Neural progenitor cell (in vitro differentiated cells): Measurements from ENCODE around the gene SH3PXD2B.

Experiments used
- CTCF ChIP-seq: fragments of 200-600 bp; sonication (generic); IDR thresholded peaks from 2 replicates; pipeline ENCODE4 v1.5.1; 2017; ENCODE audit warnings: antibody characterized with exemption, mild to moderate bottlenecking
- EZH2 ChIP-seq: fragments of 200-600 bp; sonication (generic); IDR thresholded peaks from 2 replicates; pipeline ENCODE4 v1.6.1; 2017; ENCODE audit warnings: antibody characterized with exemption, mild to moderate bottlenecking, moderate library complexity
- EZH2phosphoT487 ChIP-seq: fragments of 200-600 bp; sonication (generic); IDR thresholded peaks from 2 replicates; pipeline ENCODE4 v1.6.1; 2017; ENCODE audit warnings: antibody characterized with exemption

- TF ChIP-seq EZH2phosphoT487 (no peak), CTCF (no peak), EZH2 (no peak)
These were observed 37.9 kb upstream of the SH3PXD2B start for GRCh38 chr5:172492097-172492840.
